ENCODE data around the gene FANCB. TPM values are rescaled to one million over a fixed set of nuclear protein-coding genes. Genes with fewer than 3 reads are reported as not detected.

The FANCB gene
- total RNA-seq, result 1 to 10 TPM in 7 of 8 experiments, under 1 TPM in 1; 0.78 to 7.4 (median 2.5) TPM

DNA sequence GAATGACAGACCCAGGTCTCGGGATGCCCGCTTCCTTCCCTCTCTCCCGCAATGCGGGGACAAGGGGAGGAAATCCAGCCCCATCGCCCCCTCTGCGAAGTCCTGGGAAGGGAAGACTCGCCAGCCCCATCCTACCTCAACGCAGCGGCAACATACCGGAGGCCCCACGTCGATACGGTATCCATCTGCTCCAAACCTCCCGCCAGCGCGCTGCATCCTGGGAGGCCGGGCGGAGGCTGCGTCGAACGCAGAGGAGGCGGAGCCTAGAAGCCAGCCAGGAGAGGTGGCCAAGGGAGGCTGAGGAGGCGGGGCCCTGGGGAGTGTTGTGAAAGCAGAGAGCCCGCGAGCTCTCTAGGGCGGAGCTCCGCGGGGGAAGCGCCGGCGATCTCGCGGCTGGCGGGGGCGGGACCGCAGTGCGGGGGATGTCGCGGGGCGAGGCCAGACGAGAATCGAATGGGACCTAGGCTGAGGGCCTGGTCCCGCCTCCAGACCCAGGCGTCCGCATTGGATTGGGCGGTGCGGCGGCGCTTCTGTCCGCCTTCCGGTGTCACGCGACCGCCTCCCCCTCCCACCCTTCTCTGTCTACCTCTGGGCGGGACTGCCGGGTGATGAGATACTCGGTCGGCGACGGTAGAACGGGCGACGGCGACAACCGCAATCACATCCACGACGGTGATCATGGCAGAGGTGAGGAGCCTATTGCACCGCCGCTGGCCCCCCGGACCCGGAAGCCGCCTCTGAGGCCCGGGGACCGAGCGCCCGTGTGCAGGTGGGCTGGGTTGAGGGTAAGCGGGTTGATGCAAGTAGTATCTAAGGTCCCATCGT is at the start of gene FANCB, which contains the start of gene MOSPD2:
Gene FANCB, minus strand, starts transcription at position 219 of the 825 bp plus-strand sequence. CDS start 7,559 bp downstream, outside the sequence.
Gene MOSPD2, plus strand, starts transcription at position 571 of the 825 bp plus-strand sequence. Its CDS starts 108 bp downstream, at position 679.
- Histone ChIP-seq H3K4me1 (replicated peaks in 1 of 2) (no peaks in the 10 kb centered on the region), H3K27ac (peak within 1 kb of the TSS; percentile 80 to 83), H3K4me3 (peak within 1 kb of the TSS; percentile 61 to 90 (median 70))
- ATAC-seq (replicated peaks in 6 of 8), result peak; percentile 96 to 98 (median 97)
- 7 to 30% methylated on average over 3 to 12 of the region's 78 CpGs; no CpG with 5 or more reads in 8 of the 10 experiments for WGBS, 10 experiments
- in situ Hi-C loops (cut with MboI; ENCODE audit: low pct_unique_long_range_greater_than_20kb in 2 of 9, low sequenced_read_pairs in 9 of 9, unreplicated experiment in 9 of 9), result no loop called here

DNA sequence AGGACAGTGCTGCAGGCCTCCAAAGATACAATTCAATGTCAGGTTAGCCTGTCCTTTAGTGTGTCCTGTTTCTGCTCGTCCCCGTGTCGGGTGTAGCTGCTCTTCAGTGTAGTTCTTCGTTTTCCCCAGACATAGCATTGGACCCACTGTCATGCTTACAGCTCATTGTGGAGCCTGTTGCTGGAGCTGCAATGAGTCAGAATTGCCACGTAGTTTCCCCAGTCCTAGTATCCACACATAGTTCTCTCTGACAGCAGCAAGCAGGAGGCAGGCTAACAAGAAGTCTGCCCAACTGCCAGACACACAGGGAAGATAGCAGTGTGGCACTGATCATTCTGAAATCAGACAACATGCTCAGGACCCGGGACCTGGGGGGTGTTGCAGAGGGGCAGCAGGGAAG is 49.6 kb upstream of the FANCB start:
- WGBS, 10 experiments, result 8 to 100% (median 86%) methylated on average over 1 to 6 of the region's 6 CpGs; no CpG with 5 or more reads in 6 of the 10 experiments
- ATAC-seq (replicated peaks in 6 of 8), result peak in 5 of 8 experiments; percentile 51 to 99 (median 79)
- H3K27ac ChIP-seq, result no peak overlapping the region
- H3K4me3 ChIP-seq, result no peak overlapping the region
- peaks cover 3 to 6% of the 10 kb centered on the region in 2 donors for H3K4me1 ChIP-seq (replicated peaks in 1 of 2)
- in situ Hi-C loops (cut with MboI; ENCODE audit: low pct_unique_long_range_greater_than_20kb in 2 of 9, low sequenced_read_pairs in 9 of 9, unreplicated experiment in 9 of 9), result no loop called here

DNA sequence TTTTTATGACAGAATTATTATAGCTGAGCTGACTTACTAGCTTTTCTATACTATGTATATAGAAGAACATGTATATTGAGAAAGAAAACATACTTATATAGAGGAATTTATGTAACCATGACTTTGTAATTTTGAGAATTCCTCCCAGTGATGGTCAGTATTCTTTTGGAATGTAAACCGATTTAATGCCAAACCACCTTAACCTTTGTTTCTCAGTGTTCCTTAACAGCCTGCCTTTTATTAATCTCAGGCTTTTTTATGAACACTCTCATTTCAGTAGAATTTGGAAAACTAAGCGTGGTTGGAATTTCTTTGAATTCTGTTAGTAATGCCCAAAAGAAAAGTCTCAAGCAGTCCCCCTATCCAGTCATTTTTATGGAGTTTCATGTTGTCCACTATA is 47.3 kb upstream of the FANCB start:
- ATAC-seq (replicated peaks in 6 of 8), result no peak
- no peak overlapping the region for H3K4me3 ChIP-seq
- H3K27ac ChIP-seq, result no peak overlapping the region
- WGBS, 10 experiments, result 60 to 100% (median 90%) methylated on average over 1 to 2 of the region's 2 CpGs; no CpG with 5 or more reads in 5 of the 10 experiments
- in situ Hi-C loops (cut with MboI; ENCODE audit: low pct_unique_long_range_greater_than_20kb in 2 of 9, low sequenced_read_pairs in 9 of 9, unreplicated experiment in 9 of 9), result no loop called here
- H3K4me1 ChIP-seq (replicated peaks in 1 of 2), result peaks cover 3 to 6% of the 10 kb centered on the region in 2 donors

DNA sequence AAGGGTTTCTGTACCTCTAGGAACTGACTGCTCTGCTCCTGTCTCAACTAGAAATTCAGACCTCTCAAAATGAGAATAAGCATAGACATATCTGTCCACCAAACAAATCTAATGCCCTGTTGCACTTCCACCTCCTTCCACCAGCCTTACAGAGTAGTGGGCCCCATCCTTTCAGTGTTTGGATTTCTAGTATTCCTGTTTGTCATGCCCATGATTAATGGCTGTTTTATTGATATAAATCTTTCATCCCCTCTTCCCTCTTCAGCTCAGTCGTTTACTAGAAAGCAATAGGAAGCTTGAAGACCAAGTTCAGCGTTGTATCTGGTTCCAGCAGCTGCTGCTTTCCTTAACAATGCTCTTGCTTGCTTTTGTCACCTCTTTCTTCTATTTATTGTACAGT is 46.5 kb upstream of the FANCB start:
- H3K27ac ChIP-seq, result no peak overlapping the region
- in situ Hi-C loops (cut with MboI; ENCODE audit: low pct_unique_long_range_greater_than_20kb in 2 of 9, low sequenced_read_pairs in 9 of 9, unreplicated experiment in 9 of 9), result no loop called here

DNA sequence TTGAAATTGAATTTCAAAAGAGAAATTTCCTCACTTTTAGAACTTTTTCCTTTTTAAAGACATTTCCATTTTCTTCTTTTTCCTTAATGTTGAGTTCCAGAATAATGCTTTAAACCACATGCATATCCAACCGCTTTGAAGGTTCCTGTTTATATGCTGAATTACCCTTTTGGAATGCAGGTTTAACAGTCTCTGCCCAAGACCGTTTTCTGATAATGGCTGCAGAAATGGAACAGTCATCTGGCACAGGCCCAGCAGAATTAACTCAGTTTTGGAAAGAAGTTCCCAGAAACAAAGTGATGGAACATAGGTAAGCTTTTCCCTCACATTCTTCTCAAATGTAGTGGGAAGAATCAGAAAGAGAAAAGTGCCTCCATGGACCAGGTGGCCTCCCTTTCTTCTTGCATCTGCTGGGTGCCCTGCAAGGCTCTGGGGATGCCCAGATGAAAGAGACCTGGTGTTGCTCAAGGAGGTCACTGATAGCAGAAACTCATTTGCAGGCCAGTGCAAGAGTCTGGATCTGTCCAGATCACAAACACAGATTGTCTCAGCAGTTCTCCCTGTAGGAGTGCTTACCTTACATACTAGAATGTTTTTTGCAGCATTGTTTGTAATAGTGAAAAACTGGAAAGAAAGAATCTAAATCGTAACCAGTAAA is 43.3 kb upstream of the FANCB start:
- no peak overlapping the region for H3K27ac ChIP-seq
- in situ Hi-C loops (cut with MboI; ENCODE audit: low pct_unique_long_range_greater_than_20kb in 2 of 9, low sequenced_read_pairs in 9 of 9, unreplicated experiment in 9 of 9), result no loop called here
- ATAC-seq (replicated peaks in 6 of 8), result no peak
- no peak overlapping the region for H3K4me3 ChIP-seq
- WGBS, 10 experiments, result 46 to 90% (median 80%) methylated on average over 2 to 3 of the region's 3 CpGs; no CpG with 5 or more reads in 4 of the 10 experiments
- peaks cover 0 to 6% of the 10 kb centered on the region in 2 donors for H3K4me1 ChIP-seq (replicated peaks in 1 of 2)

More for the DNA sequence above, 46.5 kb upstream of the FANCB start:
- peak in 5 of 8 experiments; percentile 41 to 71 (median 65) for ATAC-seq (replicated peaks in 6 of 8)
- Histone ChIP-seq H3K4me1 (replicated peaks in 1 of 2) (peaks cover 3 to 6% of the 10 kb centered on the region in 2 donors), H3K4me3 (no peak overlapping the region)
- whole genome bisulfite sequencing, 10 experiments, result 0 to 80% (median 10%) methylated on average over 1 to 2 of the region's 2 CpGs; no CpG with 5 or more reads in 6 of the 10 experiments

DNA sequence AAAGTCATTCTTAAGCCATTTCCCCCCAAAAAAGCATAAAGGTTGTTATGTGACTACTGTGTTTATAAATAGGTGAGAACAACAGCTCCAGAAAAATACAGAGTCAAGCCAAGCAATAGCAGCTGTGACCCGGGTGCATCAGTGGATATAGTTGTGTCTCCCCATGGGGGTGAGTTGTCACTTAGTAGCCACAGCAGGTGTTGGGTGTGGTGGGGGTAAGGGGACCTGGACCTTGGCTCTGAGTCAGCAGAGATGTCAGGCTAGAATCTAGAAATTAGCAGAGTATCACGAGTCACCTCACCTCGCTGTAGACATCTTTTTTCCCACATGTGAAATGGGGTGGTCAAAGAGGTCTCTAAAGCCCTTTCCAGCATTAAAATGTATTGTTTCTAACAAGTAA is 42.7 kb upstream of the FANCB start:
- WGBS, 10 experiments, result 71 to 100% (median 100%) methylated on average over 1 to 3 of the region's 3 CpGs; no CpG with 5 or more reads in 6 of the 10 experiments
- ATAC-seq (replicated peaks in 6 of 8), result no peak
- H3K4me3 ChIP-seq, result no peak overlapping the region
- H3K27ac ChIP-seq, result no peak overlapping the region
- in situ Hi-C loops (cut with MboI; ENCODE audit: low pct_unique_long_range_greater_than_20kb in 2 of 9, low sequenced_read_pairs in 9 of 9, unreplicated experiment in 9 of 9), result no loop called here
- H3K4me1 ChIP-seq (replicated peaks in 1 of 2), result peaks cover 0 to 6% of the 10 kb centered on the region in 2 donors

DNA sequence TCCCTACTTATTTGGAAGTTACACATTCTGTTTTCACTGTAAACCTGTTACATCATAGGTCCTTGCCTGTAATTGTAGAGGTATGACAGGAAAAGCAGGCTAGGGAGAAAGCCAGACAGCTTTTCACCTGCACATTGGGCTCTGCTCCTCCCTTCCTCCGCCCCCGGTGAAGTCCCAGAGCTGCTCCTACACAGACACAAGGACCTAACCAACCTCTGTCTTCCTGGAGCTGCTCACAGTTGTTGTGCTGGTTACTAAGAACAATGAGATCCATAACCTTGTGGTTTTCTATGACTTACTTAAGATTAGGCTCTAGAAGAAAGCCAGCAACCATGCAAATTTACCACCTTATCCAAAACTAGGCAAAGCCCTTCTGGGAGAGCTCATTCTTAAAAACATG is 40.4 kb upstream of the FANCB start:
- WGBS, 10 experiments, result 80 to 100% methylated on average over 1 to 2 of the region's 2 CpGs; no CpG with 5 or more reads in 8 of the 10 experiments
- no peak for ATAC-seq (replicated peaks in 6 of 8)
- in situ Hi-C loops (cut with MboI; ENCODE audit: low pct_unique_long_range_greater_than_20kb in 2 of 9, low sequenced_read_pairs in 9 of 9, unreplicated experiment in 9 of 9), result no loop called here
- H3K27ac ChIP-seq, result no peak overlapping the region
- no peak overlapping the region for H3K4me3 ChIP-seq
- no peaks in the 10 kb centered on the region for H3K4me1 ChIP-seq (replicated peaks in 1 of 2)

DNA sequence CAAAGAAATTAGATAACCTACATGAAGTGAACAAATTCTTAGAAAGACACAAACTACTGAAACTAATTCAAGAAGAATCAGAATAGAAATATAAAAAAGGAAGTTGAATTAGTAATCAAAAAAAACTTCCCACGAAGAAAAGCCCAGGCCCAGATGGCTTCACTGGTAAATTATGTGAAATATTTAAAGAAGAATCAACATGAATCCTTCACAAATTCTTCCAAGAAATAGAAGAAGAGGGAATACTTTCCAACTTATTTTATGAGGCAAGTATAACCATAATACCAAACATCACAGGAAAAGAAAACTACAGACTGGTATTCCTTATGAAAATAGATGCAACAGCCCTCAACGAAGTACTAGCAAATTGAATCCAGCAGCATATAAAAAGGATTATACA is 31.0 kb upstream of the FANCB start:
- Histone ChIP-seq H3K27ac (no peak overlapping the region), H3K4me1 (replicated peaks in 1 of 2) (no peaks in the 10 kb centered on the region), H3K4me3 (no peak overlapping the region)
- in situ Hi-C loops (cut with MboI; ENCODE audit: low pct_unique_long_range_greater_than_20kb in 2 of 9, low sequenced_read_pairs in 9 of 9, unreplicated experiment in 9 of 9), result no loop called here
- 0 to 100% (median 60%) methylated on average over 1 to 2 of the region's 2 CpGs; no CpG with 5 or more reads in 2 of the 10 experiments for WGBS, 10 experiments
- ATAC-seq (replicated peaks in 6 of 8), result no peak

DNA sequence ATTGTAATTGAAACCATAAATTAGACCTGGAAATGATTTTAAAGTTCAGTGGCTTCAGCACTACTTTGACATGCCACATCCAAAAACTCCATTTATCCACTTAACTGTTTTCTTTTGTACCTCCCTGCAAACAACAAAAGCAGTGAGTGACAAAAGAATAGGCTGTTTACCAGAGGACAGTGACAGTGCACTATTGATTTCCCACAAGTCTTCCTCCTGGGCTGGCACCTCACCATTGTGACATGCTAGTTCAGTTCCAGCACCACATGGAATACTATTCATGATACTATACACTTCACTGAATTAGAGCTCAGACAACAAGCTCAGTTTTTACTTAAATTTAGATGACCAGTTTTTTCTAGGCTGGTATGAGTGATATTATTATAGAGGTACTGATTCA is 29.7 kb upstream of the FANCB start:
- in situ Hi-C loops (cut with MboI; ENCODE audit: low pct_unique_long_range_greater_than_20kb in 2 of 9, low sequenced_read_pairs in 9 of 9, unreplicated experiment in 9 of 9), result no loop called here
- ATAC-seq (replicated peaks in 6 of 8), result peak in 5 of 8 experiments; percentile 40 to 84 (median 58)
- Histone ChIP-seq H3K4me1 (replicated peaks in 1 of 2) (no peaks in the 10 kb centered on the region), H3K27ac (no peak overlapping the region), H3K4me3 (no peak overlapping the region)

DNA sequence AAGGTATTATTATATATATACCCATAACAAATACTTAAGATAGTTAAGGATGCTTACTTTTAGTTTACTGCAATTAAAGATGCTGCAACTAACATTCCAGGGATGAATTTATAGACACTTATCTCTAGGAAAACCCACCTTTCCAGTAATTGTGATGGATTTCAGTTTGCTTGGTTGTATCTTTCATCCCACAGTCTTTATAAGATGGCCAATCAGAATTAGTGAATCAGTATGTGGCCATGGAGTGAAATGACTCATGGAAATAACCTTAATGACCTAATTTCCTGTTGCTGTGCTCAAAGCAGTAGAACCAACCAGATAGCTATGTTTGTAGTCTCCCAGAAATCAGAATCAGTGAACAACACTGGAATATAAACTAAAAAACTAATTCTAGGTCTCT is 26.7 kb upstream of the FANCB start:
- Histone ChIP-seq H3K4me1 (replicated peaks in 1 of 2) (no peaks in the 10 kb centered on the region), H3K4me3 (no peak overlapping the region), H3K27ac (no peak overlapping the region)
- in situ Hi-C loops (cut with MboI; ENCODE audit: low pct_unique_long_range_greater_than_20kb in 2 of 9, low sequenced_read_pairs in 9 of 9, unreplicated experiment in 9 of 9), result no loop called here
- ATAC-seq (replicated peaks in 6 of 8), result peak in 5 of 8 experiments; percentile 52 to 87 (median 73)

DNA sequence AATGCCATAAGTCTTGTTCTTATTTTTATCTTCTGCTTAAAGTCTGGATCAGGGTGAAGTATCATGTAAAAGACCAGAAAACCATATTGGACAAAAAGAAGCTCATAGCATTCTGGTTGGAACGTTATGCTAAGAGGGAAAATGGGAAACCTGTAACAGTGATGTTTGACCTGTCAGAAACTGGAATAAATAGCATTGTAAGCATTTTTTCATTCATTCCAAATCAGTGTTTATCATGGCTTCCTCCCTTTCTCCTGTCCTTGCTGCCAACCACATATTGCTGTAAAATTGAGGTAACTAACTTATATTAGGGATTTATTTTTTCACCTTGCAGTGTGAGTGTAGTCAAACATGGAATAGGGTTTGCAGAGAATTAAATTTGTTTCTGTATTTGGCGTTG is 24.2 kb upstream of the FANCB start:
- no peaks in the 10 kb centered on the region for H3K4me1 ChIP-seq (replicated peaks in 1 of 2)
- ATAC-seq (replicated peaks in 6 of 8), result no peak
- H3K27ac ChIP-seq, result no peak overlapping the region
- 49 to 100% (median 92%) methylated on average over 1 to 2 of the region's 2 CpGs; no CpG with 5 or more reads in 4 of the 10 experiments for WGBS, 10 experiments
- no peak overlapping the region for H3K4me3 ChIP-seq
- in situ Hi-C loops (cut with MboI; ENCODE audit: low pct_unique_long_range_greater_than_20kb in 2 of 9, low sequenced_read_pairs in 9 of 9, unreplicated experiment in 9 of 9), result no loop called here

DNA sequence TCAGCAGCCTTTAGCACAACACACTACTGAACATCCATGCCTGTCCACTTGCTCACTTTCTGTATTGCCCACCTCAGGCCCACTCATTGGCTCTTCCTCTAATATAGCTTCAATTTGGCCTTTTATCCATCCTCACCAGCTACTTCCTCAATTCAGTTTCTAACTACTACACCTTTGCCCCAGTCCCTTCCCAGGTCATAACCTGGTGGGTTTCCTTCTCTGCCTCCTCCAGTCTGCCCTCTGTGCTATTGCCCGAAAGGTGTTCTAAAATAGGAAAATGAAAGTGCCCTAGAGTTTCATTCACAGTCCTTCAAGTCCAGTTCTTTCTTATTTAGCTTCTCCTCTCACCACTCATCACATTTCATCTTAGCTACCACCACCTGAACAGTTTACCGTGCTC is 23.4 kb upstream of the FANCB start:
- ATAC-seq (replicated peaks in 6 of 8), result no peak
- no peak overlapping the region for H3K27ac ChIP-seq
- no peak overlapping the region for H3K4me3 ChIP-seq
- WGBS, 10 experiments, result 100% methylated on average over 1 to 2 of the region's 2 CpGs; no CpG with 5 or more reads in 5 of the 10 experiments
- in situ Hi-C loops (cut with MboI; ENCODE audit: low pct_unique_long_range_greater_than_20kb in 2 of 9, low sequenced_read_pairs in 9 of 9, unreplicated experiment in 9 of 9), result no loop called here
- no peaks in the 10 kb centered on the region for H3K4me1 ChIP-seq (replicated peaks in 1 of 2)

DNA sequence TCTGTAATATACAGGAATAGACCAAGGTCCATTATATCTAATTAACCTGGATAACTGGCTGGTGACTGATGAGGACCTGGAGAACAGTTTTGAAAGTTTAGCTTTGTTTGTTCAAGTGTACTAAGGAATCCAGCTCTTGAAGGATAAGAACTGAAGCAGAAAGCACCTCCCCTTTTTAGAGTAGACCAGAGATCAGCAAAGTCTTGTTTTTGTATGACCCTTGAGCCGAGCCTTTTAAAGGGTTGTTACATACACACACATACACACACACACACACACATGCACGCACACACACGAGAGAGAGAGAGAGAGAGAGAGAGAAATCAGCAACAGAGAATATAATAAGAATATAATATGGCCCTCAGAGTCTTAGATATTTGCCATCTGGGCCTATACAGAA is 13.4 kb upstream of the FANCB start:
- 60% methylated on average over 2 of the region's 3 CpGs; no CpG with 5 or more reads in 9 of the 10 experiments for WGBS, 10 experiments
- Histone ChIP-seq H3K4me1 (replicated peaks in 1 of 2) (no peaks in the 10 kb centered on the region), H3K4me3 (no peak overlapping the region), H3K27ac (no peak overlapping the region)
- in situ Hi-C loops (cut with MboI; ENCODE audit: low pct_unique_long_range_greater_than_20kb in 2 of 9, low sequenced_read_pairs in 9 of 9, unreplicated experiment in 9 of 9), result no loop called here
- no peak for ATAC-seq (replicated peaks in 6 of 8)

Measured in motor neuron (in vitro differentiated cells).